ENCODE measurements around the gene KLHDC8A. TPM values are rescaled to one million over a fixed set of nuclear protein-coding genes. Genes with fewer than 3 reads are reported as not detected.

Gene KLHDC8A
- total RNA-seq, 1 donor from 2014 or later: not detected

- H3K27me3 Mint-ChIP-seq (ENCODE audit: unreplicated experiment): no peaks in the 10 kb centered on the region
- no peak for TF ChIP-seq CTCF (IDR thresholded peaks at IDR 0.05)
- H3K9me3 Mint-ChIP-seq (ENCODE audit: unreplicated experiment): no peaks in the 10 kb centered on the region
- peaks cover 35% of the 10 kb centered on the region for H3K36me3 Mint-ChIP-seq (ENCODE audit: unreplicated experiment)
- H3K27ac Mint-ChIP-seq (ENCODE audit: unreplicated experiment): no peak overlapping the region
- H3K4me3 Mint-ChIP-seq (ENCODE audit: unreplicated experiment): no peak overlapping the region
- DNase-seq (ENCODE audit: extremely low spot score, unreplicated experiment): no peak
- peaks cover 22% of the 10 kb centered on the region for H3K4me1 Mint-ChIP-seq (ENCODE audit: unreplicated experiment)
Measured at GRCh38 chr1:205309741-205310140, 47.0 kb downstream of the KLHDC8A start.

- H3K4me3 Mint-ChIP-seq (ENCODE audit: unreplicated experiment): no peak overlapping the region
- no peak for TF ChIP-seq CTCF (IDR thresholded peaks at IDR 0.05)
- H3K36me3 Mint-ChIP-seq (ENCODE audit: unreplicated experiment): peaks cover 40% of the 10 kb centered on the region
- H3K27ac Mint-ChIP-seq (ENCODE audit: unreplicated experiment): no peak overlapping the region
- peaks cover 5% of the 10 kb centered on the region for H3K4me1 Mint-ChIP-seq (ENCODE audit: unreplicated experiment)
- no peak for DNase-seq (ENCODE audit: extremely low spot score, unreplicated experiment)
- H3K27me3 Mint-ChIP-seq (ENCODE audit: unreplicated experiment): no peaks in the 10 kb centered on the region
- H3K9me3 Mint-ChIP-seq (ENCODE audit: unreplicated experiment): no peaks in the 10 kb centered on the region
Measured at GRCh38 chr1:205306929-205307566, 49.7 kb downstream of the KLHDC8A start.

GRCh38 chr1:205304695-205305070, 52.0 kb downstream of the KLHDC8A start:
- TF ChIP-seq CTCF (IDR thresholded peaks at IDR 0.05): no peak
- Mint-ChIP-seq H3K27me3 (ENCODE audit: unreplicated experiment) (no peaks in the 10 kb centered on the region), H3K4me1 (ENCODE audit: unreplicated experiment) (peaks cover 27% of the 10 kb centered on the region), H3K4me3 (ENCODE audit: unreplicated experiment) (no peak overlapping the region), H3K27ac (ENCODE audit: unreplicated experiment) (peak overlapping the region; percentile 50), H3K36me3 (ENCODE audit: unreplicated experiment) (peaks cover 31% of the 10 kb centered on the region), H3K9me3 (ENCODE audit: unreplicated experiment) (no peaks in the 10 kb centered on the region)
- no peak for DNase-seq (ENCODE audit: extremely low spot score, unreplicated experiment)

GRCh38 chr1:205304046-205304694, 52.6 kb downstream of the KLHDC8A start:
- H3K27ac Mint-ChIP-seq (ENCODE audit: unreplicated experiment): peak overlapping the region; percentile 50
- peaks cover 32% of the 10 kb centered on the region for H3K4me1 Mint-ChIP-seq (ENCODE audit: unreplicated experiment)
- H3K36me3 Mint-ChIP-seq (ENCODE audit: unreplicated experiment): peaks cover 31% of the 10 kb centered on the region
- no peaks in the 10 kb centered on the region for H3K9me3 Mint-ChIP-seq (ENCODE audit: unreplicated experiment)
- no peak for DNase-seq (ENCODE audit: extremely low spot score, unreplicated experiment)
- H3K27me3 Mint-ChIP-seq (ENCODE audit: unreplicated experiment): no peaks in the 10 kb centered on the region
- no peak overlapping the region for H3K4me3 Mint-ChIP-seq (ENCODE audit: unreplicated experiment)
- TF ChIP-seq CTCF (IDR thresholded peaks at IDR 0.05): no peak

- Mint-ChIP-seq H3K27me3 (ENCODE audit: unreplicated experiment) (no peaks in the 10 kb centered on the region), H3K9me3 (ENCODE audit: unreplicated experiment) (no peaks in the 10 kb centered on the region), H3K4me3 (ENCODE audit: unreplicated experiment) (no peak overlapping the region), H3K36me3 (ENCODE audit: unreplicated experiment) (peaks cover 30% of the 10 kb centered on the region), H3K4me1 (ENCODE audit: unreplicated experiment) (peaks cover 40% of the 10 kb centered on the region), H3K27ac (ENCODE audit: unreplicated experiment) (peak overlapping the region; percentile 72)
- TF ChIP-seq CTCF (IDR thresholded peaks at IDR 0.05): no peak
- DNase-seq (ENCODE audit: extremely low spot score, unreplicated experiment): no peak
Measured at GRCh38 chr1:205303247-205303888, 53.4 kb downstream of the KLHDC8A start.

All from osteocyte (in vitro differentiated cells).